NCI-H69 (cell line): Measurements from ENCODE around the gene DGKZ.

Experiments
- DNase-seq: peaks from one replicate; lab custom pipeline; 2025; lab: John Stamatoyannopoulos, UW

Gene DGKZ

GRCh38 chr11:46381048-46381818 is 34.0 kb downstream of the DGKZ start, which contains the start of gene MDK:
MDK (plus strand) TSS chr11:46381669; CDS start chr11:46382058, 389 bp downstream.
- DNase-seq, result peak; percentile 78

DNA sequence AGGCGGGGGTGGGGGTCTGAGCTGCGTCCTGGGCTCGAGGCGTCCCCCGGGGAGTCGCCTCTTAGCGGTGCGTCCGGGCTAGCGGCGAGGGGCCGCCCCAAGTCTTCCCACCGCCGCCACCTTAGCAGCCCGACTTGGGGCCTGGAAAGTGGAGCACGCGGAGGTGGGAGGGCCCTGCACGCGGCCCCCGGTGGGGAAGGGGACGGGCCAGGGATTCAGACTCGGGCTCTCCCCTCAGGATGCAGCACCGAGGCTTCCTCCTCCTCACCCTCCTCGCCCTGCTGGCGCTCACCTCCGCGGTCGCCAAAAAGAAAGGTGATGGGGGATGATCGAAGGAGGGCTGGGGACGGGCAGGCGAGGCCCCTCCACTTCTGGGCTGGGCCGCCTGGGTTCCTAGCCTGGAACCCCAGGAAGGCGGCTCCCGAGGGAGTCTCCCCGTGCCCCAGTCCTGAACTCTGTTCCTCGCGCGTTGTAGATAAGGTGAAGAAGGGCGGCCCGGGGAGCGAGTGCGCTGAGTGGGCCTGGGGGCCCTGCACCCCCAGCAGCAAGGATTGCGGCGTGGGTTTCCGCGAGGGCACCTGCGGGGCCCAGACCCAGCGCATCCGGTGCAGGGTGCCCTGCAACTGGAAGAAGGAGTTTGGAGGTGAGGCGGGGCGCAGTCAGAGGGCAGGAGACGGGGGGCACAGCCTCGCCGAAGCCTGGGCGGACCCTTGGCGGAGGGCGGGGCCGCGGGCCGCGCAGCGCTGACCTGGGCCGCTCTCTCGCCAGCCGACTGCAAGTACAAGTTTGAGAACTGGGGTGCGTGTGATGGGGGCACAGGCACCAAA is 34.8 kb downstream of the DGKZ start:
- DNase-seq, result peak; percentile 77

GRCh38 chr11:46382646-46383403 is 35.6 kb downstream of the DGKZ start:
- peak; percentile 74 for DNase-seq

- DNase-seq, result no peak
Measured at GRCh38 chr11:46383404-46383758, 36.1 kb downstream of the DGKZ start.

DNA sequence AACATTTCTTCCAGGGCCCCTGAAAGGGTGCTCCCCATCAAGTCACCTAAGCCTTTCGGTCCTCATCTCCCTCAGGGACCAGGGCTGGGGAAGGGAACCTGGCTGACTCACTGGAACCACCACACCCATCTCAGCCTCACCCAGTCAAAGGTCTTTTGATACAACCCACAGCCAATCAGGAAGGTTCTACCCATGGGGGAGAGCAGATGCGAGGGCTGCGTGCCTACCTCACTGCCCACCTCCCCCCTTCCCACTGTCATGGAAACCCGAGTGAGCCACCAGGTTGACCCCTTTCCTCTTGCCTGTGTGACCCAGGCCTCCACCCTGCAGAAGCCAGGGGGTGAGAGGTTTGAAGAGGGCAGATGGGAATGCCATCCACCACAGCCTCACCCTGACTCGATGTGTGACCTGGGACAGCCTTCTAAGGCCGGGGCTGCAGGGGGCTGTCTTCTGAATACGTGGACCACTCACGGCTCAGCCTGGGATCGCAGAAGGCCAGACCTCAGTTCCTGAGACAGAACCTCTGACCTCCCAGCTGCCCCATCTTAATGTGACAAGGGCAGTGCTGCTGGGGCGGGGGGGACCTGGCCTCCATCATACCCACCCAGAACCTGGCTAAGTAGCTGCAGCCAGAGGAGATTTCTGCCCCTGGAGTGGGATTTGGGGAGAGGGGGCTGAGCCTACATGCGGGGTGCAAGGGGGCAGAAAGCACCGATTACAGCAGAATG is 36.9 kb downstream of the DGKZ start:
- DNase-seq, result no peak

DNA sequence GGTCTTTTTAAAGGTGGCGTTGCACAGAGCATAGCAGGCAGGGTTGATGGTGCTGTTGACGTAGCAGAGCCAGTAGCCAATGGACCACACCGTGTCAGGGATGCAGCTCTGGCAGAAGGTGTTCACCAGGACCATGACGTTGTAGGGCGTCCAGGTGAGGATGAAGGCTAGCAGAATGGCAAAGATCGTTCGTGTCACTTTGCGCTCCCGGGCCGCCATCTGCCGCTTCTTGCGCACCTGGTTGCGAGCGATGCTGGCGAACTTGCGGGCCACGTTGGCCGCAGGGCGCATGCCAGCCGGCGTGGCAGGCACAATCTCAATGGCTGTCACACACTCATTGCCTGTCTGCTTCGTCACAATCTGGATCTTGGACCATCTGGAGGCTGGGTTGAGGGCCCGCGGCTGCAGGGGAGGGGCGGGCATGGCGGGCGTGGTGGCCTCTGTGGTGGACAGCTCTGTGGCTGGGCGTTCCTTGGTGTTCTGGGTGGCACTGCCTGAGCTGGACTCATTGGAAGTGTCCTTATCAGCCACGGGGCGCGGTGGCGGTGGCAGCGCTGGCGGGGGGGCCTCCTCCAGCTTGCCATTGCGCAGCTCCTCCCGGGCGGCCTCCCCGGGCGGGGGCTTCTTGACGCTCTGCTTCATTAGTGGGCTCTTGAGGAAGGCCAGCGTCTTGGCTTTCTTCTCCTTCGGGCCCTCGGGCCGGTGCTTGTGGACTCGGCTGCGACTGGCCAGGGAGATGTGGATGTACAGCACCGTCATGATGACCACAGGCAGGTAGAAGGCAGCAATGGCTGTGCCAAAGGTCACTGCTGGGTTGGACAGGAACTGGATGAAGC is 38.1 kb downstream of the DGKZ start:
- no peak for DNase-seq

- no peak for DNase-seq
Measured at GRCh38 chr11:46386005-46386578, 38.8 kb downstream of the DGKZ start.

DNA sequence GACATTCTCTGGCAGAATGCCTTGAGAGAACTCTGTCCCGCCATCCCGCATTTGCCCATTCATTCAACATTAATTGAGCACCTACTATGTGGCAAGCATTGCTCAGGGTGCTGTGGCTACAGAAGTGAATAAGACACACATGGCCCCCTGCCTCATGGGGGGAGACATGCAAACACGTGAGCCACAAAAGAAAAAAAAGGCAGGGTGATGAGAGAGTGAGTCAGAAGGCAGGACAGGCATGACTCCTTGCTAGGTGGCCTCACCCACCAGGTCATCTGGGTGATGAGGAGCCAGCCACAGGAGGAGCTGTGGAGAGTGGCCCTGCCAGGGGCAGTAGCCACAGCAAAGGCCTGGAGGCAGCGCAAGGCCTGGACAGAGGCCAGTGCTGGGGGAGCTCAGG is 39.4 kb downstream of the DGKZ start:
- no peak for DNase-seq

- DNase-seq, result no peak
Measured at GRCh38 chr11:46387456-46387855, 40.2 kb downstream of the DGKZ start.

DNA sequence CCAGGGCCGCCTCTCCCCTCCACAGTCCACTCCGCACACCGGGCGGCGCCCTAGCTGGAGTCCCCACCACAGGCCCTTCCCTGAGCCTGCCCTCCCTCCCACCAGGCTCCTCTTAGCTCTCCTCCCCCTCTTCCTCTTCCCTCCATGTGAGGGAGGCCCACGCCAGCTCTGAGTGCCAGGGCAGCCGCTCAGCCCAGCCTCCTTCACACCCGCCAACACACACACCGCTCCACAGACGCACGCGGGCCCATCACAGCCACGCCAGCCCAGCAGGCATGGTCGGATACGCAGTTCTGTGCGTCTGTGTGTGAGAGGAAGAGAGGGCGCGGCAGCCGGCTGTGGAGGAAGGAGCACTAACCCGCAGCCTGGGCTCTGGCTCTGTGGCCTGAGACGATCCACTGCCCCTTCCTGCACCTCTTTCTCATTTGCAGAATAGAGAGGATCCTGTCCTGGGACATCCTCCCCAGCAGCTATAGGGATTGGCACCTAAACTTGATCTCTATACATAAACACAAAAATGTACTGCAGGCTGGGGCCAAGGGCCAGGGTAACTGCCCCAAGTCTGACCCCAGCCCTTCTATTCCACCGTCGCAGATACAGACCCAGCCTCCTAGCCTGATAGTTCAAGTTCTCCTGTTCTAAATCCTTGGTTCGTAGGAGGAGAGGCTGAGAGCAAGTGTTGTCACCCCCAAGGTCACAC is 40.8 kb downstream of the DGKZ start:
- DNase-seq, result no peak

GRCh38 chr11:46388619-46389449 is 41.6 kb downstream of the DGKZ start:
- DNase-seq, result no peak

DNA sequence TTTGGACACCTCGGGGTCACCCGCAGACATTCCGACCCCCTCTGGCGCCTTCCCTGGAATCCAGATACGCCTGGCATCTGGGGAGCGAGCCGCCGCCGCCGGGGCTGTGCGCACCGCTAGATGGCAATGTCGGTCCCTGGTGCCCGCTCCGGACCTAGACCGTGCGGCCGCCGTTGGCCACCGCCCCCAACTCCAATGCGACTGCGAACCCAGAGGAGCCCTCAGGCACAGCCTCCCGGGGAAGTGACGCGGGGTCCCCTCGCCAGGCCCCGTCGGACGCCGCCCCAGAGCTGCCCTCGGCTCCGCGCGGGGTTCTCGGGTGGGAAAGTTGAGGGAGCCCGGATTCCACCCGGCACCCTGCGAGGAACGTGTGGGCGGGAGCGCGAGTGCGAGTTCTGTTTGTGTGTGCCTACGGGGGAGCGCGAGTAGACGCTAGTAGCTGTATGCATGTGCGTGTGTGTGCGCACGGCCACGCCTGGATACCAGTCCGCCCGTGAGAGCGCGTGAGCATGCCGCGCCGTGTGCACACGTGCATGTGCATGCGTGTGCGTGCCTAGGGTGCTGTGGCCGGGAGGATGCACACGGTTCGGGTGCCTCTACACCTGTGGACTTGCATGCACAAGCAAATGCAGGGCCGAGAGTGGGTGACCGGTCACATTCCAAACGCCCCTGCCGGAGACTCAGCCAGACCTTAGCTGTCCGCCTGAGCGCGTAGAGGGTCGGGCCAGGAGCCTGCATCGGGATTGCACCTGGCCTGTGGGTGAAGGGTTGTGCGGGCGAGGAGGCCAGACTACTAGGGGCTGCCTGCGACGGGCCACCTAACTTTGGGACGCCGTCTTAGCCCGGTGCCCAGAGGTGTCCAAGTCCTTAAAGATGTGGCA is 42.4 kb downstream of the DGKZ start:
- DNase-seq, result peak; percentile 91

GRCh38 chr11:46390331-46391171 is 43.3 kb downstream of the DGKZ start:
- peak; percentile 75 for DNase-seq

DNA sequence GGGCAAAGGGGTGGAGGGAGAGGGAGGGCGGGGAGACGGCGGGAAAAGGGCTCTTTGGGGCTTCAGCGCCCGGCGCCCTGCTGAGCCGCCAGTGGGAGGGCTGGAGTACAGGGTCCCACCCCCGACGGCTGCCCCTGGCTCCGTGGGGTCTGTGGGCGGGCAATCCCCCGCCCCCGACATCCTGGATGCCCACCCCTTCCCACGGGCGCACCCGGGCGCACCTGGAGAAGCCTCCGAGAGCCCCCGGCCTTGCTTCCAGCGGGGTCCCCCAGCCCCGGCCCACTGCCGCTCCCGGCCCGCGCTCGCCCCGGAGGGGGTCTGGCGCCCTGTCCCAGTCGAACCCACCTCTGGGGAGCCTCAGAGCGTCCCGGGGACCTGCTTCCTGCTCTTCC is 43.9 kb downstream of the DGKZ start:
- peak; percentile 75 for DNase-seq

DNA sequence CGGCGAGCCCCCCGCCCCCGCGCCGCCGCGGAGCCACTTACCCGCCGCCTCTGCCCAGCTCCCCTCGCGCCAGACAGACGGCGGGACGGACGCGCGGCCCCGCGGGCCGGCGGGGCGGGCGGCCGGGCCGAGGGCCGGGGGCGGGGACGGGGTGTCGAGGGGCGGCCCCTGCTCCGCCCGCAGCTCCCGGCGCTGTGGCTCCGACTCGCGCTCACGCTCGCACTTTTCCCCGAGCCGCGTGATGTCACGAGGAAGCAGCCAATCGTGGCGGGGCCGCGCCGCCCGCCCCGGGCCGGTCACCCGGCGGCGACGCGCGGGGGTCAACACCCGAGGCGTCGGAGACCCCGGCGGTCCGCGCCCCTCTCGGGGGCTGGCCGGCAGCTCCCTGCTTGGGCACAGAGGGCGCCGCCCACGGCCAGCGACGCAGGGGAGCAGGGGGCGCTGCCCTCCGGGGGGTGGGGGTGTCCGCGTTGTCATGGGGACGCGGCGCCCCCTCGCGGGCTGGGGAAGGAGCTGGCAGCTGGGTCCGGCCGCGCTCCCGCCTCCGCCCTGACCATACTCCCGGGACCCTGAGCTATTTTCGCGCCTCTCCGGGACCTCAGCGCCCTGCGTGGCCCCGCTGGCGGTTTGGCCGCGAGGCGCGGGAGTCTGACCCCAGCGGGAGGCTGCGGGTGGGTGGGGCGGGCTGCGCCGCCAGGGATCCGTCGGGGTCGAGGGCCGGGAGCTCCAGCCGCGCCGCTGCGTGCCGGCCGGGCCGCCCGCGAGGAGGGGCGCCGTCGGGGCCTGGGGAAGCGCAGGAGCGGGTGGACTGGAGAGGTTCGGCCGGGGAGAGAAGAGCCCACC is 44.5 kb downstream of the DGKZ start, which contains the start of gene CHRM4:
TSS of gene CHRM4 (minus strand) at position 199 of the 843 bp plus-strand sequence. CDS start 5,219 bp downstream, outside the sequence.
- DNase-seq, result peak; percentile 93
